B cell (primary cell): ENCODE measurements around the gene CPA5.

ENCODE experiments used
- CTCF ChIP-seq: fragments of 200-600 bp; IDR thresholded peaks from one replicate; pipeline ENCODE4 v1.8.0; 2022; ENCODE audit warnings: antibody characterized with exemption, mild to moderate bottlenecking
- EZH2 ChIP-seq: IDR thresholded peaks from 2 replicates; pipeline ENCODE4 v1.6.1; 2012; ENCODE audit warnings: borderline replicate concordance, low read depth, mild to moderate bottlenecking, moderate library complexity, low read length; ENCODE audit not compliant: insufficient read depth, poor library complexity, severe bottlenecking

- TF ChIP-seq CTCF (no peak), EZH2 (no peak)
These were observed 56.5 kb downstream of the CPA5 start for GRCh38 chr7:130401101-130401500.
